HEK293 (cell line): ENCODE data around the gene BEST3.

ENCODE experiments used
- CTCF ChIA-PET: fragments of 350-600 bp; formaldehyde crosslinking; extraction: SDS; loops from one replicate; lab custom pipeline; 2021; ENCODE audit warnings: antibody characterized with exemption; lab: Yijun Ruan, JAX
- POLR2A ChIA-PET: fragments of 300-600 bp; formaldehyde crosslinking; extraction: SDS; loops from one replicate; lab custom pipeline; 2020; ENCODE audit warnings: antibody characterized with exemption, inconsistent platforms; lab: Yijun Ruan, JAX
- H3K27ac ChIP-seq: fragments of 200-500 bp; sonication (Bioruptor generic); 2 replicates; pipeline ENCODE4 v1.5.1; 2014; ENCODE audit warnings: low read depth, low read length, control low read depth, inconsistent platforms; ENCODE audit errors: extremely low read depth
- H3K36me3 ChIP-seq, 2 experiments: fragments of 200-500 bp in 1 of 2; sonication (Bioruptor generic) in 1 of 2; 1 replicate in 1 of 2; 2 replicates in 1 of 2; pipeline ENCODE4 v1.5.1; 2014 to 2017; ENCODE audit warnings: inconsistent platforms in 2 of 2, low read length in 2 of 2; ENCODE audit not compliant: control insufficient read depth in 2 of 2, insufficient read depth in 1 of 2
- H3K4me1 ChIP-seq: fragments of 200-500 bp; sonication (Bioruptor generic); 2 replicates; pipeline ENCODE4 v1.5.1; 2014; ENCODE audit warnings: mild to moderate bottlenecking, low read length, inconsistent platforms; ENCODE audit not compliant: control insufficient read depth, insufficient read depth
- H3K4me3 ChIP-seq: 2 replicates; pipeline ENCODE4 v1.5.1; 2011; ENCODE audit warnings: low read depth, mild to moderate bottlenecking, control low read depth, low read length, moderate library complexity
- H3K9me3 ChIP-seq: fragments of 200-500 bp; sonication (Bioruptor generic); 2 replicates; pipeline ENCODE4 v1.5.1; 2014; ENCODE audit warnings: low read depth, low read length, inconsistent platforms; ENCODE audit not compliant: control insufficient read depth, insufficient read depth
- FEZF1 ChIP-seq: fragments of 450-650 bp; formaldehyde crosslinking; IDR thresholded peaks from 2 replicates; pipeline ENCODE4 v1.5.1; 2016; ENCODE audit warnings: missing biosample characterization, missing genetic modification characterization
- HOXA7 ChIP-seq: sonication (generic); formaldehyde crosslinking; IDR thresholded peaks from 2 replicates; pipeline ENCODE4 v1.8.1; 2022; ENCODE audit warnings: missing genetic modification reagents, borderline replicate concordance
- KLF17 ChIP-seq: fragments of 450-650 bp; formaldehyde crosslinking; IDR thresholded peaks from 2 replicates; pipeline ENCODE4 v1.5.1; 2016; ENCODE audit warnings: missing biosample characterization, missing genetic modification characterization
- PBX3 ChIP-seq: sonication (generic); formaldehyde crosslinking; IDR thresholded peaks from 2 replicates; pipeline ENCODE4 v1.8.1; 2022; ENCODE audit warnings: mild to moderate bottlenecking, moderate library complexity, missing genetic modification reagents
- SCRT2 ChIP-seq: fragments of 450-650 bp; formaldehyde crosslinking; IDR thresholded peaks from 2 replicates; pipeline ENCODE4 v1.5.1; 2016; ENCODE audit warnings: missing biosample characterization, missing genetic modification characterization
- SP3 ChIP-seq: fragments of 450-650 bp; formaldehyde crosslinking; IDR thresholded peaks from 2 replicates; pipeline ENCODE4 v1.5.1; 2016; ENCODE audit warnings: missing biosample characterization, missing genetic modification characterization
- ZNF214 ChIP-seq: fragments of 450-650 bp; formaldehyde crosslinking; IDR thresholded peaks from 2 replicates; pipeline ENCODE4 v1.5.1; 2017; ENCODE audit warnings: missing biosample characterization, mild to moderate bottlenecking, missing genetic modification characterization, borderline replicate concordance
- ZNF26 ChIP-seq: fragments of 450-650 bp; formaldehyde crosslinking; IDR thresholded peaks from 2 replicates; pipeline ENCODE4 v1.5.1; 2016; ENCODE audit warnings: missing biosample characterization, missing genetic modification characterization
- ZNF311 ChIP-seq: fragments of 450-650 bp; formaldehyde crosslinking; IDR thresholded peaks from 2 replicates; pipeline ENCODE4 v1.5.1; 2017; ENCODE audit warnings: missing biosample characterization, missing genetic modification characterization, borderline replicate concordance
- ZNF341 ChIP-seq: fragments of 450-650 bp; formaldehyde crosslinking; IDR thresholded peaks from 2 replicates; pipeline ENCODE4; 2016; ENCODE audit warnings: low read depth, missing biosample characterization, missing genetic modification characterization
- ZNF398 ChIP-seq: fragments of 450-650 bp; formaldehyde crosslinking; IDR thresholded peaks from 2 replicates; pipeline ENCODE4 v1.5.1; 2017; ENCODE audit warnings: missing biosample characterization, missing genetic modification characterization
- ZNF473 ChIP-seq: fragments of 450-650 bp; formaldehyde crosslinking; IDR thresholded peaks from 2 replicates; pipeline ENCODE4 v1.5.1; 2017; ENCODE audit warnings: missing biosample characterization, missing genetic modification characterization
- ZNF48 ChIP-seq: fragments of 450-650 bp; formaldehyde crosslinking; IDR thresholded peaks from 2 replicates; pipeline ENCODE4 v1.5.1; 2016; ENCODE audit warnings: missing biosample characterization, missing genetic modification characterization
- ZNF518A ChIP-seq: fragments of 450-650 bp; formaldehyde crosslinking; conservative IDR thresholded peaks from 2 replicates; pipeline ENCODE4 v1.5.1; 2016; ENCODE audit warnings: low read depth, missing biosample characterization, missing genetic modification characterization
- ZNF549 ChIP-seq: fragments of 450-650 bp; IDR thresholded peaks from 2 replicates; pipeline ENCODE4 v1.5.1; 2018; ENCODE audit warnings: missing biosample characterization, missing genetic modification characterization, mild to moderate bottlenecking, inconsistent platforms, moderate library complexity
- ZNF560 ChIP-seq: fragments of 450-650 bp; formaldehyde crosslinking; IDR thresholded peaks from 2 replicates; pipeline ENCODE4 v1.5.1; 2017; ENCODE audit warnings: missing biosample characterization, missing genetic modification characterization, borderline replicate concordance
- ZNF571 ChIP-seq: fragments of 450-650 bp; formaldehyde crosslinking; IDR thresholded peaks from 2 replicates; pipeline ENCODE4 v1.5.0; 2017; ENCODE audit warnings: missing biosample characterization, missing genetic modification characterization
- ZNF658 ChIP-seq: fragments of 450-650 bp; formaldehyde crosslinking; IDR thresholded peaks from 2 replicates; pipeline ENCODE4; 2016; ENCODE audit warnings: missing biosample characterization, missing genetic modification characterization
- ZNF830 ChIP-seq: fragments of 450-650 bp; IDR thresholded peaks from 2 replicates; pipeline ENCODE4 v1.5.0; 2018; ENCODE audit warnings: missing biosample characterization, missing genetic modification characterization, low read depth, mild to moderate bottlenecking, moderate library complexity
- ZSCAN16 ChIP-seq: fragments of 450-650 bp; formaldehyde crosslinking; IDR thresholded peaks from 2 replicates; pipeline ENCODE4 v1.5.1; 2016; ENCODE audit warnings: missing biosample characterization, missing genetic modification characterization
- ZXDB ChIP-seq: fragments of 450-650 bp; formaldehyde crosslinking; IDR thresholded peaks from 2 replicates; pipeline ENCODE4 v1.5.1; 2016; ENCODE audit warnings: missing biosample characterization, missing genetic modification characterization

Gene BEST3

GRCh38 chr12:69720750-69721149 lies 21.6 kb upstream of the BEST3 start:
- TF ChIP-seq FEZF1 (tag by site-specific recombination) (no peak), HOXA7 (CRISPR knock-in tag) (no peak), ZNF341 (no peak), ZNF311 (tag by site-specific recombination) (no peak), ZNF518A (tag by site-specific recombination) (no peak), SCRT2 (tag by site-specific recombination) (no peak), ZNF26 (tag by site-specific recombination) (no peak), ZNF473 (tag by site-specific recombination) (no peak), ZNF658 (tag by site-specific recombination) (no peak), ZNF214 (tag by site-specific recombination) (no peak), SP3 (tag by site-specific recombination) (no peak), ZXDB (tag by site-specific recombination) (no peak), ZNF549 (tag by site-specific recombination) (no peak), KLF17 (tag by site-specific recombination) (no peak), ZSCAN16 (tag by site-specific recombination) (no peak), ZNF48 (no peak)
- Histone ChIP-seq H3K36me3 (no peaks in the 10 kb centered on the region), H3K27ac (no peak overlapping the region), H3K4me3 (no peak overlapping the region), H3K4me1 (no peaks in the 10 kb centered on the region), H3K9me3 (no peaks in the 10 kb centered on the region)
- CTCF ChIA-PET: no interaction called here
- POLR2A ChIA-PET: no interaction called here

GRCh38 chr12:69719336-69720316 lies 20.5 kb upstream of the BEST3 start:
- Histone ChIP-seq H3K9me3 (no peaks in the 10 kb centered on the region), H3K4me1 (no peaks in the 10 kb centered on the region), H3K4me3 (no peak overlapping the region), H3K36me3 (no peaks in the 10 kb centered on the region), H3K27ac (no peak overlapping the region)
- ChIA-PET CTCF (interaction anchor here (0.7 to 1.6 kb wide), 4 partner anchors 21 to 157 kb away, joined by 3 read pairs; no protein-coding TSS in a partner anchor), POLR2A (no interaction called here)
- TF ChIP-seq ZNF560 (no peak), PBX3 (no peak), ZNF830 (tag by site-specific recombination) (no peak), ZNF398 (tag by site-specific recombination) (no peak), ZNF571 (tag by site-specific recombination) (no peak)
